SK-N-MC (cell line): ENCODE results near the gene FHL5.

Experiments
- DNase-seq: peaks from one replicate; pipeline ENCODE4 v3.0.0-alpha.2; 2011; ENCODE audit warnings: low read depth, low spot score
- H3K27ac ChIP-seq: fragments of 200-600 bp; sonication (generic); 2 replicates; pipeline ENCODE4 v1.5.1; 2016; ENCODE audit warnings: mixed run types
- H3K36me3 ChIP-seq: fragments of 200-600 bp; sonication (generic); 2 replicates; pipeline ENCODE4 v1.6.1; 2017; ENCODE audit warnings: antibody characterized with exemption, low read length, mixed read lengths; ENCODE audit not compliant: insufficient read depth
- H3K4me3 ChIP-seq: fragments of 200-600 bp; sonication (generic); 2 replicates; pipeline ENCODE4 v1.5.1; 2016
- H3K9ac ChIP-seq: fragments of 200-600 bp; sonication (generic); 2 replicates; pipeline ENCODE4 v1.8.0; 2017; ENCODE audit warnings: mixed run types, mixed read lengths; ENCODE audit not compliant: insufficient read length
- H3K9me3 ChIP-seq: fragments of 200-600 bp; sonication (generic); 2 replicates; pipeline ENCODE4 v1.6.1; 2017; ENCODE audit warnings: low read depth, mild to moderate bottlenecking, antibody characterized with exemption, low read length, moderate library complexity, mixed read lengths
- EZH2 ChIP-seq: fragments of 200-600 bp; sonication (generic); IDR thresholded peaks from one replicate; pipeline ENCODE4 v1.6.1; 2017; ENCODE audit warnings: antibody characterized with exemption
- FOXP2 ChIP-seq: optimal IDR thresholded peaks from 2 replicates; pipeline ENCODE3; 2011; ENCODE audit warnings: mild to moderate bottlenecking, moderate library complexity; ENCODE audit not compliant: insufficient read depth; ENCODE audit errors: extremely low read length, control extremely low read depth
- POLR2AphosphoS5 ChIP-seq: IDR thresholded peaks from 2 replicates; pipeline ENCODE4 v1.6.1; 2012; ENCODE audit warnings: mild to moderate bottlenecking, low read depth, low read length, borderline replicate concordance

Gene FHL5

GRCh38 chr6:96576221-96576620, 13.3 kb downstream of the FHL5 start:
- no peak overlapping the region for H3K4me3 ChIP-seq
- H3K9me3 ChIP-seq = no peaks in the 10 kb centered on the region
- H3K27ac ChIP-seq = no peak overlapping the region
- TF ChIP-seq FOXP2 = no peak
- H3K9ac ChIP-seq = no peak overlapping the region
- no peaks in the 10 kb centered on the region for H3K36me3 ChIP-seq
- no peak for DNase-seq

GRCh38 chr6:96582021-96582420, 19.1 kb downstream of the FHL5 start:
- Histone ChIP-seq H3K4me3 (no peak overlapping the region), H3K36me3 (no peaks in the 10 kb centered on the region), H3K9me3 (no peaks in the 10 kb centered on the region), H3K9ac (no peak overlapping the region), H3K27ac (no peak overlapping the region)
- TF ChIP-seq POLR2AphosphoS5 (no peak), EZH2 (no peak), FOXP2 (no peak)
- no peak for DNase-seq

GRCh38 chr6:96582436-96582835, 19.5 kb downstream of the FHL5 start:
- no peak overlapping the region for H3K27ac ChIP-seq
- no peak overlapping the region for H3K4me3 ChIP-seq
- DNase-seq = no peak
- no peak overlapping the region for H3K9ac ChIP-seq
- H3K9me3 ChIP-seq = no peaks in the 10 kb centered on the region
- TF ChIP-seq EZH2 = no peak
- TF ChIP-seq POLR2AphosphoS5 = no peak
- TF ChIP-seq FOXP2 = no peak
- no peaks in the 10 kb centered on the region for H3K36me3 ChIP-seq

- no peak for DNase-seq
- Histone ChIP-seq H3K36me3 (no peaks in the 10 kb centered on the region), H3K9me3 (no peaks in the 10 kb centered on the region), H3K27ac (no peak overlapping the region), H3K9ac (no peak overlapping the region), H3K4me3 (no peak overlapping the region)
- TF ChIP-seq EZH2 (no peak), POLR2AphosphoS5 (no peak)
Observed at GRCh38 chr6:96604420-96604819, 41.5 kb downstream of the FHL5 start.

- Histone ChIP-seq H3K9me3 (no peaks in the 10 kb centered on the region), H3K9ac (no peak overlapping the region), H3K4me3 (no peak overlapping the region), H3K27ac (no peak overlapping the region), H3K36me3 (no peaks in the 10 kb centered on the region)
- no peak for DNase-seq
- no peak for TF ChIP-seq EZH2
Observed at GRCh38 chr6:96608074-96608473, 45.1 kb downstream of the FHL5 start.

GRCh38 chr6:96610019-96610418, 47.1 kb downstream of the FHL5 start:
- H3K9ac ChIP-seq = no peak overlapping the region
- TF ChIP-seq EZH2 (no peak), POLR2AphosphoS5 (no peak), FOXP2 (no peak)
- H3K36me3 ChIP-seq = no peaks in the 10 kb centered on the region
- H3K9me3 ChIP-seq = no peaks in the 10 kb centered on the region
- H3K27ac ChIP-seq = no peak overlapping the region
- no peak overlapping the region for H3K4me3 ChIP-seq
- no peak for DNase-seq

- H3K4me3 ChIP-seq = no peak overlapping the region
- no peak for DNase-seq
Observed at GRCh38 chr6:96611342-96611991, 48.5 kb downstream of the FHL5 start.

GRCh38 chr6:96613291-96613999, 50.5 kb downstream of the FHL5 start:
- H3K9ac ChIP-seq = no peak overlapping the region
- TF ChIP-seq EZH2 = no peak
- DNase-seq = no peak

More at GRCh38 chr6:96611342-96611991, 48.5 kb downstream of the FHL5 start:
- Histone ChIP-seq H3K9me3 (no peaks in the 10 kb centered on the region), H3K27ac (no peak overlapping the region), H3K9ac (no peak overlapping the region), H3K36me3 (no peaks in the 10 kb centered on the region)
- TF ChIP-seq POLR2AphosphoS5 (no peak), FOXP2 (no peak), EZH2 (no peak)

GRCh38 chr6:96620851-96621250, 57.9 kb downstream of the FHL5 start:
- Histone ChIP-seq H3K9me3 (no peaks in the 10 kb centered on the region), H3K27ac (no peak overlapping the region), H3K9ac (no peak overlapping the region), H3K4me3 (no peak overlapping the region), H3K36me3 (no peaks in the 10 kb centered on the region)
- DNase-seq = no peak
- TF ChIP-seq EZH2 = no peak
- TF ChIP-seq POLR2AphosphoS5 = no peak
- TF ChIP-seq FOXP2 = no peak

More at GRCh38 chr6:96613291-96613999, 50.5 kb downstream of the FHL5 start:
- Histone ChIP-seq H3K27ac (no peak overlapping the region), H3K4me3 (no peak overlapping the region), H3K9me3 (no peaks in the 10 kb centered on the region), H3K36me3 (no peaks in the 10 kb centered on the region)

GRCh38 chr6:96621983-96622382, 59.1 kb downstream of the FHL5 start:
- DNase-seq = no peak
- H3K9me3 ChIP-seq = no peaks in the 10 kb centered on the region
- no peak overlapping the region for H3K9ac ChIP-seq
- no peak overlapping the region for H3K27ac ChIP-seq
- no peaks in the 10 kb centered on the region for H3K36me3 ChIP-seq
- no peak overlapping the region for H3K4me3 ChIP-seq
- TF ChIP-seq POLR2AphosphoS5 (no peak), FOXP2 (no peak), EZH2 (no peak)
